HUES6 (cell line): ENCODE results near the gene ERAP2.
"Not testable (repeated sequence)": the region's sequence is repeated elsewhere in the genome, so short reads cannot be mapped to it uniquely, and the experiment has no call there.

Experiments used
- H3K27ac ChIP-seq: 2 replicates; pipeline ENCODE4 v1.7.0; 2013; ENCODE audit warnings: low read depth, mild to moderate bottlenecking, low read length, inconsistent platforms
- H3K27me3 ChIP-seq: 2 replicates; pipeline ENCODE4 v1.6.1; 2013; ENCODE audit warnings: low read length; ENCODE audit not compliant: control insufficient read depth, insufficient read depth
- H3K36me3 ChIP-seq: 2 replicates; pipeline ENCODE4 v1.6.1; 2013; ENCODE audit warnings: low read length; ENCODE audit not compliant: control insufficient read depth, insufficient read depth
- H3K4me1 ChIP-seq: 2 replicates; pipeline ENCODE4 v1.6.1; 2013; ENCODE audit warnings: low read length; ENCODE audit not compliant: control insufficient read depth, insufficient read depth
- H3K4me3 ChIP-seq: 2 replicates; pipeline ENCODE4 v1.5.1; 2013; ENCODE audit warnings: low read depth, low read length
- H3K9ac ChIP-seq: one replicate; pipeline ENCODE4 v1.6.1; 2013; ENCODE audit warnings: mild to moderate bottlenecking, low read length
- H3K9me3 ChIP-seq: 2 replicates; pipeline ENCODE4 v1.6.1; 2013; ENCODE audit warnings: low read depth, low read length; ENCODE audit not compliant: control insufficient read depth, insufficient read depth

The ERAP2 gene

DNA sequence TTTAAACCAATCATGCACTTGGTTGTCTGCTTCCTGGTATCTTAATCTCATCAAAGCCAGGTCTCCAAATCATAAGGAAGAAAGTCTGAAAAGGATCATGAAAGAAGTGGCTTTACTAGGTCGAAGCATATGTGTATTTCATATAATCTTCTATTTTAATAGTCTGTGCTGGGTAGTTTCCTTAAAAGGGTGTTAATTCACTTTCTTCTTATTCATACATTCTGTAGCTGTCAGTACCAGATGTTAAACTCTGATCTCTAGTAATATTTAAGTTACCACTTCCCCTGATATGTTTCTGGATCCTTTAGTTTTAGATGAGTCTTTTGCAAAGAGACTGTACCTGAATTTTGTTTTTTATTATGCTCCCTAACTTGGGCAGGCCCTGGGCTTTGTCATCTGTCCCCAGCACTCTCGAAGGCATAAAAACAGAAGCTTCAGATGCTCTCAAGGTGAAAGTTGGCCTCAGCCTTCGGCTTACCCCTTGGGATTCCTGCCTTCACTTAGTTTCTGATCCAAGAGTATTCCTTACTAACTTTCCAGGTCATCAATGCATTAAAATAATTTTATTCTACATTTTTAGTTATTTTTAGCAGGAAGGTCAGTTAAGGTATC lies 44.5 kb downstream of the ERAP2 start:
- H3K9me3 ChIP-seq: no peaks in the 10 kb centered on the region
- H3K36me3 ChIP-seq: no peaks in the 10 kb centered on the region
- no peak overlapping the region for H3K9ac ChIP-seq
- no peak overlapping the region for H3K27ac ChIP-seq
- H3K27me3 ChIP-seq: no peaks in the 10 kb centered on the region
- H3K4me3 ChIP-seq: no peak overlapping the region
- peaks cover 5% of the 10 kb centered on the region; the same call in 1 of the 2 replicates for H3K4me1 ChIP-seq

DNA sequence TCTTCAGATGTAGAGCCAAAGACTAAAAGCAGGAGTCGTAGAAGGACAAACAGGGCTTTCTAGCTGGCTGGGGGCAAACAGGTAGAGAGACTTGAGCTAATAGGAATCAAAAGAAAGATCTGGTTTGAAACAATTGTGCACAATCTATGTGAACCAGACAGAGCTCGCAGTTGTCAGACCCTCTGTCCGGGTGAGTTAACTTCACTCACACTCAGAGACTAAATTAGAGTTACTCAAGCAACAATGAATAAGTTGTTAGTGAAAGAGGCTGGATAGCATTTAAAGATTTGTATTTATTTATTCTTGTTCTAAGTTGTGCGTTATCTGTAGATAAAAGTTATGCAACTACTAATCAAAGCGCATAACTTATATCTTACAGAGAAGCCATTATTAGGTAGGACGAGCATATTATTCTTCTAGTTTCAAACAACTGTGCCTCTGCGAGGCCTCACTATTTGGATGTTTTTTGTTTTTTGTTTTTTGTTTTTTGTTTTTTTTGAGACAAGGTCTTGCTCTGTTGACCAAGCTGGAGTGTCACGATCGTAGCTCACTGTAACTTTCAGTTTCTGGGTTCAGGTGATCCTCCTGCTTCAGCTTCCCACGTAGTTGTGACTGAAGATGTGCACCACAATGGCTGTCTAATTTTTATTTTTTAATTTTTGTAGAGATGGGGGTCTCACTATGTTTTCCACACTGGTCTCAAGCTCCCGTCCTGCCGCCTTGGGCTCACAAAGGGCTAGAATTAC lies 46.4 kb downstream of the ERAP2 start:
- no peak overlapping the region for H3K27ac ChIP-seq
- H3K4me1 ChIP-seq: peaks cover 5% of the 10 kb centered on the region; the same call in 1 of the 2 replicates
- H3K9ac ChIP-seq: no peak overlapping the region
- no peaks in the 10 kb centered on the region for H3K27me3 ChIP-seq
- no peaks in the 10 kb centered on the region for H3K9me3 ChIP-seq
- H3K36me3 ChIP-seq: no peaks in the 10 kb centered on the region
- no peak overlapping the region for H3K4me3 ChIP-seq

DNA sequence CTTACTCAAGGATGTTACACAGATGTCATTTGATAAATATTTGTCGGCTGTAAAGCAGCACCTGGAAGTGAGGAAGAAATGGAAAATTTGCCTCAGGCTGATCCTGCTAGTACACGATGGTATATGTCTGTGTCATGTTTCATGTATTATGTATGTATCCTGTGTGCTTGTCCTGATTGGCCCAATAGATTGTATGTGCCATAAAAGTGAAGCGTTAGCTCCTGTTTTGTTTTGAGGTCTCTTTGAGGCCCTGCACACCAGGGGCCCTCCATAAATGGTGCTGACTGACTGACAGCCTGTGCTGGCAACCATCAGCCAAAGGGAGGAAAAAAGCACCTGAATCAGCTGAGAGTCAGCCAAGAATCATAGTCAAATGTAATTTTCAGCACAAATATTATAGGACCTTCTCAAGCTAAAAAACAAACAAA lies 47.7 kb downstream of the ERAP2 start:
- no peak overlapping the region for H3K9ac ChIP-seq
- no peak overlapping the region for H3K27ac ChIP-seq
- peaks cover 5% of the 10 kb centered on the region; the same call in 1 of the 2 replicates for H3K4me1 ChIP-seq
- no peaks in the 10 kb centered on the region for H3K27me3 ChIP-seq
- no peaks in the 10 kb centered on the region for H3K9me3 ChIP-seq
- H3K36me3 ChIP-seq: no peaks in the 10 kb centered on the region
- H3K4me3 ChIP-seq: no peak overlapping the region

DNA sequence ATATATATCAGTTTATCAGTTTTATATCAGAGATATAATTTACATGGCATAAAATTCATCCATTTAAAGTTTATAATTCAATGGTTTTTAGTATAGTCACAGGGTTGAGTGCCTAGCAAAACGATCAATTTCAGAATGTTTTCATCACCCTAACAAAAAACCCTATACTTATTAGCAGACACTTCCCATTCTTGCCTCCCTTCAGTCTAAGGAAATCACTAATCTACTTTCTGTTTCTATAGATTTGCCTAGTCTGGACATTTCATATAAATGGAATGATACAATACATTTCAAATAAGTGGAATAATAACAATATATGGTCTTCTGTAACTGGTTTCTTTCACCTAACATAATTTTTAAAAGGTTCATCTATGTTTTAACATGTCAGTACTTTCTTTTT lies 50.0 kb downstream of the ERAP2 start:
- no peak overlapping the region for H3K9ac ChIP-seq
- H3K27ac ChIP-seq: no peak overlapping the region
- no peaks in the 10 kb centered on the region for H3K9me3 ChIP-seq
- peaks cover 5% of the 10 kb centered on the region; the same call in 1 of the 2 replicates for H3K4me1 ChIP-seq
- H3K36me3 ChIP-seq: no peaks in the 10 kb centered on the region
- no peaks in the 10 kb centered on the region for H3K27me3 ChIP-seq
- no peak overlapping the region for H3K4me3 ChIP-seq

DNA sequence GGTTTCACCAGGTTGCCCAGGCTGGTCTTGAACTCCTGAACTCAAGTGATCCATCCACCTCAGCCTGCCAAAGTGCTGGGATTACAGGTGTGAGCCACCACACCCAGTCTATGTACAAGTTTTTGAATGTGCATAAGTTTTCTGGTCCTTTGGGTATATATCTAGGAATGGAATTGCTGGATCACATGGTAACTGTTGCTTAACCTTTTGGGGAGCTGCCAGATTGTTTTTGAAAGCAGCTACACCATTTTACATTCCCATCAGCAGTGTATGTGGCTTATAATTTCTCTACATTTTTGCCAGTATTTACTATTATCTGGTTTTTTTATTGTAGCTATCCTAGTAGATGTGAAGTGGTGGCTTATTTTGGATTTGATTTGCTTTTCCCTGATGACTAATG lies 50.7 kb downstream of the ERAP2 start:
- no peaks in the 10 kb centered on the region for H3K9me3 ChIP-seq

DNA sequence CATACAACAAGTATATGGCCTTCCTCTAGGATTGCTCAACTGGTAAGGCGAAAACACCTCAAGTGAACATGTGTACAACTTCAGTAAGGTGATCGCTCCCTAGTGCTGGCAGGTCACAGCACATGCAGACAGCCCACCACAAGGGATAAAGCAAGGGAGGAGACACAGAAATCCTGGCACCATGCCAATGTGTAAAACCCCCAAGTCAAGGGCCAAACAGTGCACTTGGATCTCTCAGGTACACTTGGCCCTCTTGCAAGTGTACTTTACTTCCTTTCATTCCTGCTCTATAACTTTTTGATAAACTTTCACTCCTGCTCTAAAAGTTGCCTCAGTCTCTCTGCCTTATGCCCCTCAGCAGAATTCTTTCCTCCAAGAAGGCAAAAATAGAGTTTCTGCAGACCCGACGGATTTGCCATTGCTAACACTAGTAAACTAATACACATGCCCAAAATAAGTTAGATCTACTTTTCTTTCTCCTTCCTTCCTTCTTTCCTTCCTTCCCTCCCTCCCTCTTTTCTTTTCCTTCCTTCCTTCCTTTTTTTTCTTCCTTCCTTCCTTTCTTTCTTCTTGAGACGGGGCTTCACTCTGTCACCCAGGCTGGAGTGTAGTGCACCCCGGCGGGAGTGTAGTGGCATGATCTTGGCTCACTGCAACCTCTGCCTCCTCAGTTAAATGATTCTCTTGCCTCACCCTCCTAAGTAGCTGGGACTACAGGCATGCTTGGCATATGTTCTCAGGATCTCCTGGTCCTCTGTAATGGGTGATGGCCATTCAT lies 52.8 kb downstream of the ERAP2 start:
- Histone ChIP-seq H3K4me3 (no peak overlapping the region), H3K36me3 (no peaks in the 10 kb centered on the region), H3K27ac (no peak overlapping the region)

More for the DNA sequence above, 50.7 kb downstream of the ERAP2 start:
- Histone ChIP-seq H3K4me3 (no peak overlapping the region), H3K36me3 (no peaks in the 10 kb centered on the region), H3K27me3 (no peaks in the 10 kb centered on the region), H3K9ac (no peak overlapping the region), H3K27ac (no peak overlapping the region), H3K4me1 (peaks cover 5% of the 10 kb centered on the region; the same call in 1 of the 2 replicates)

DNA sequence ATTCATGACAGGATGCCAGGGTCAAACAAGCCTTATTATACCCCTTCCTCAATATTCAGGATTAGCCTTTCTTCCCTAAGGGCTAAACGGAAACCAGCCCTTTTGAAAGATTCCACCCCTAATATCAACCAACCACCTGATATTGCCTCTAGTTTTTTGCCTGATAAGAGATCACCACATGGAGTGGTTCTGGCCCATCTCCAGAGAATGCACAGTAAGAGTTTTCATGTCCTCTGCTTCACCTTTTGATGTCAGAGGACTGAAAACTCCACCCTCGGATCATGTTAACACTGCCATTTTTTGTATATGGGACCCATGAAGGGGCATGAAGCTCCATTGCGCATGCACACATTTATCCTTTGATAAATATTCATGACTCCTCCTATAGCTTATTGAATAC lies 53.8 kb downstream of the ERAP2 start:
- Histone ChIP-seq H3K9me3 (no peaks in the 10 kb centered on the region), H3K4me3 (no peak overlapping the region), H3K4me1 (peaks cover 8% of the 10 kb centered on the region; the same call in 1 of the 2 replicates), H3K36me3 (no peaks in the 10 kb centered on the region), H3K27ac (no peak overlapping the region), H3K9ac (no peak overlapping the region), H3K27me3 (no peaks in the 10 kb centered on the region)

More for the DNA sequence above, 52.8 kb downstream of the ERAP2 start:
- Histone ChIP-seq H3K9me3 (no peaks in the 10 kb centered on the region), H3K9ac (no peak overlapping the region), H3K4me1 (peaks cover 7% of the 10 kb centered on the region; the same call in 1 of the 2 replicates), H3K27me3 (no peaks in the 10 kb centered on the region)

DNA sequence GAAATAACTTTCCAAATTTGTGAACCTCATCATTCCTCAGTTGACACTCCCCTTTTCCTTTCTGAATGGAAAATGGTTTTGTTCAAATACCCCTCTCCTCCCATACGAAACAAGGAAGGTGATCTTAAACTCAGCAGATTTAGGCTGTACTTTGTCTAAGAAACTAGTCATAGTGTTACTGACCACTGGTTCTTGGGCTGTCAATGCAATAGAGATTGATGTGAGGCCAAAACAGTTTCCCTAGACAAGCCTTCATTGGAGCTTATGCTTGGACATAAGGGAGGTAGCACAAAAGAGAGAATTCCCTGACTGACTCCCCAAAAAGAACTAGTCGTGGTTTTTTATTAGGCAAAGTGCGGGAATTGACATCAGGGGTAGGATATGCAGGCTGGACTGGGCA lies 54.3 kb downstream of the ERAP2 start:
- Histone ChIP-seq H3K9ac (no peak overlapping the region), H3K36me3 (no peaks in the 10 kb centered on the region), H3K4me3 (no peak overlapping the region), H3K27ac (no peak overlapping the region), H3K27me3 (no peaks in the 10 kb centered on the region), H3K4me1 (peaks cover 8% of the 10 kb centered on the region; the same call in 1 of the 2 replicates), H3K9me3 (no peaks in the 10 kb centered on the region)

DNA sequence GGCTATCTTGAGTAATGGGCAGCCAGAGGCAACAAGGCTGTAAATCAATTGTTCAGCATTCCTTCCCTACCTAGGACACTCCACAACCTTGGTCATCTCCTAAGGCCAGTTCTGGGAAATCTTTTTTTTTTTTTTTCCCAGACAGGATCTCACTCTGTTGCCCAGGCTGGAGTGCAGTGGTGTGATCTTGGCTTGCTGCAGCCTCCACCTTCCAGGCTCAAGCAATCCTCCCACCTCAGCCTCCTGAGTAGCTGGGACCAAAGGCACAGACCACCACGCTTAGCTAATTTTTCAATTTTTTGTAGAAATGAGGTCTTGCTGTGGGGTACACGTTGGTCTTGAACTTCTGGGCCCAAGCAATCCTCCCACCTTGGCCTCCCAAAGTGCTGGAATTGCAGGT lies 54.7 kb downstream of the ERAP2 start:
- H3K9ac ChIP-seq, H3K36me3 ChIP-seq, H3K27me3 ChIP-seq, H3K4me3 ChIP-seq, H3K9me3 ChIP-seq, H3K4me1 ChIP-seq, H3K27ac ChIP-seq: not testable (repeated sequence)

DNA sequence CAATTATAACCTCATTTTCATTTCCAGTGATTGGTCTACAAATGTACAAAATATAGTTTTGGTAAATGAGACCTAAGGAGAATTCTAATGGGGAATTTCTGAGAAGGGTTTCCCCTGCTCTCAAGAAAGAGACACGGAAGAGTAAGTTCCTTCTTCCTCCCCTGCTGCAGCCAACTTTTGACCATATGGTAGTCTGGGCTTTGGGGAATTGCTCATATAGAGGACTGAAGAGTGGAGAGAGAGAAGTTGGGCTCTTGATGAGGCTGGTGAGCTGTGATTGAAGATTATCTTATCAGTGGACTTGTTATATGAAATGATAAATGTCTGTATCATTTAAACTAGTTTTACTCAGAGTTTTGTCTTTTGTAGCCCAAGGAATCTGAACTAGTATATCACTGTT lies 55.3 kb downstream of the ERAP2 start:
- Histone ChIP-seq H3K4me1 (peaks cover 8% of the 10 kb centered on the region; the same call in 1 of the 2 replicates), H3K27ac (no peak overlapping the region), H3K36me3 (no peaks in the 10 kb centered on the region), H3K9me3 (no peaks in the 10 kb centered on the region), H3K9ac (no peak overlapping the region), H3K27me3 (peaks cover under 1% of the 10 kb centered on the region; the same call in 1 of the 2 replicates), H3K4me3 (no peak overlapping the region)

DNA sequence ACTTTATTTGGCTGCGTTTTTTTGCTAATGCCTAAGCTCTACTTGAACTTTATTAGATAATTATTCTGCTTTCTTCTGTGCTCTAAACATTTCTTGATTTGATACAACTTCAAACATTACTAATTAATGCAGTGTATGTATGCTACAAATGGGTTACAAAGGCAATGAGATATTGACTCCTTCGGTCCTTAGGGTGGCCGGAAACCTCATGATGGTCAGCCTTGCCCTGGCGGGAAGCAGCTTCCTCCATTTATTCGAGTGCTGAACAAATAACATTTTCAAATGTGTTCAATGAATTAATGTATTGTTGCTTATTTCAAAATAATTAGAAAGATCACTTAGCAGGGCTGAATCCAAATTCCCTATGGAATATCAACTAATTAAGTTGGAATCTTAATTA lies 55.7 kb downstream of the ERAP2 start:
- Histone ChIP-seq H3K9me3 (no peaks in the 10 kb centered on the region), H3K4me1 (peaks cover 12% of the 10 kb centered on the region; the same call in 1 of the 2 replicates), H3K9ac (no peak overlapping the region), H3K36me3 (no peaks in the 10 kb centered on the region), H3K4me3 (no peak overlapping the region), H3K27ac (no peak overlapping the region), H3K27me3 (peaks cover 5% of the 10 kb centered on the region; the same call in 1 of the 2 replicates)
